LNCaP clone FGC (cell line): ENCODE results near the gene SLC35G4.

Experiments used
- DNase-seq: peaks from one replicate; pipeline ENCODE4 v3.0.0-alpha.2; 2011; ENCODE audit warnings: low read depth
- H3K4me3 ChIP-seq: 2 replicates; pipeline ENCODE4 v1.5.1; 2011; ENCODE audit warnings: mild to moderate bottlenecking, low read depth, low read length, control low read depth
- CTCF ChIP-seq: IDR thresholded peaks from 2 replicates; pipeline ENCODE4 v1.5.1; 2012; ENCODE audit warnings: mild to moderate bottlenecking; ENCODE audit not compliant: control insufficient read depth, insufficient read depth; ENCODE audit errors: extremely low read depth

SLC35G4 gene

GRCh38 chr18:11658019-11658418 is 48.6 kb downstream of the SLC35G4 start:
- H3K4me3 ChIP-seq = no peak overlapping the region
- TF ChIP-seq CTCF = no peak
- DNase-seq = no peak

GRCh38 chr18:11658989-11659388 is 49.6 kb downstream of the SLC35G4 start:
- no peak overlapping the region for H3K4me3 ChIP-seq
- TF ChIP-seq CTCF = no peak
- no peak for DNase-seq
